IPS-15b (cell line): ENCODE results near the gene TMEM187.

ENCODE experiments used
- H3K27me3 ChIP-seq: one replicate; pipeline ENCODE4 v1.6.1; 2013; ENCODE audit warnings: low read length; ENCODE audit not compliant: control insufficient read depth, insufficient read depth
- H3K36me3 ChIP-seq: one replicate; pipeline ENCODE4 v1.6.1; 2013; ENCODE audit warnings: low read length; ENCODE audit not compliant: control insufficient read depth, insufficient read depth
- H3K4me1 ChIP-seq: one replicate; pipeline ENCODE4 v1.6.1; 2013; ENCODE audit warnings: mild to moderate bottlenecking, low read length; ENCODE audit not compliant: control insufficient read depth, insufficient read depth
- H3K4me3 ChIP-seq: one replicate; pipeline ENCODE4 v1.5.1; 2013; ENCODE audit warnings: low read depth, low read length
- H3K9ac ChIP-seq: one replicate; pipeline ENCODE4 v1.6.1; 2013; ENCODE audit warnings: low read depth, mild to moderate bottlenecking, low read length
- H3K9me3 ChIP-seq: one replicate; pipeline ENCODE4 v1.6.1; 2013; ENCODE audit warnings: mild to moderate bottlenecking, low read length; ENCODE audit not compliant: control insufficient read depth, insufficient read depth

TMEM187 gene

DNA sequence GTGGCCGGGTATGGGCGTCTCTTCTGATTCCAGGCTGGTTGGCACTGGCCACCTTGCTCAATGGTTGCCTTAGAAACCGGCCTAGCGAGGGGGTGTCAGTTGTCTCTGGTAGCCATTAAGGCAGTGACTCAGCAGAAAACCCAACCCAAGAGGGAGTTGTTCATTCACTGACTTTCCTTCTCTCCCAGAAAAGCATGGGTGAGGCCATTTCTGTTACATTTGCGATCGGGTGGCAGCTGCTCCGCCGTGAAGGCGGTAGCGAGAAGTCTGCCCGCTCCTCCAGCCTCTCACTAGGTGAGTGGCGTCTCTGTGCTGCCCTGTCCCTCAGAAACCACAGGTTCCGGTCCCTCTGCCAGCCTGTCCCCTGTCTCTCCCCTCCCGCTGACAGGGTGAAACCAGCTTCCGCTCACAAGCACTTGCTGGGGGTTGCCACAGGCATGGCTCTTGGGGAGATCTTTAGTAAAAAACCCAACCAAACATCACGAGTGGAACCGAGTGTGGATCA lies 29.7 kb downstream of the TMEM187 start:
- no peaks in the 10 kb centered on the region for H3K9me3 ChIP-seq
- no peaks in the 10 kb centered on the region for H3K36me3 ChIP-seq
- no peaks in the 10 kb centered on the region for H3K4me1 ChIP-seq
- no peaks in the 10 kb centered on the region for H3K27me3 ChIP-seq
- no peak overlapping the region for H3K9ac ChIP-seq
- H3K4me3 ChIP-seq: no peak overlapping the region

DNA sequence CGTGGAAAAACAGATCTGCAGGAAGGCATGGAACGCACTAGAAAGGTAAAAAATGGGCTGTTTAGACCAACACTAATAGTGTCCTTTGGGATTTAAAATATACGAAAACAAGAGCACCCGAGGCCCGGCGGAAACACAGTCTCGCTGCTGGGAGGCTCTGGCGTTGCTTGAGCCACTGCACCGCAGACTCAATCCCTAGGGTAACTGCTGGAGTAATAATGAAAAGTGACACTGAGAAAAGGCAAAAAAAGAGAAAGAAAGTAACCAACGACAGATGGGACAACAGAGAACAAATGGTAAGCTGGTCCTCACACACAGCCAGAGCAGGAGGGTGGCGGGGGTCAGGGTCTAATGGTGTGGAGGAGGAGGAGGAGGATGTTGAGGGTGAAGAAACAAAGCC lies 31.8 kb downstream of the TMEM187 start:
- H3K4me1 ChIP-seq: no peaks in the 10 kb centered on the region
- no peak overlapping the region for H3K9ac ChIP-seq
- H3K9me3 ChIP-seq: no peaks in the 10 kb centered on the region
- H3K4me3 ChIP-seq: no peak overlapping the region
- no peaks in the 10 kb centered on the region for H3K36me3 ChIP-seq
- H3K27me3 ChIP-seq: no peaks in the 10 kb centered on the region

DNA sequence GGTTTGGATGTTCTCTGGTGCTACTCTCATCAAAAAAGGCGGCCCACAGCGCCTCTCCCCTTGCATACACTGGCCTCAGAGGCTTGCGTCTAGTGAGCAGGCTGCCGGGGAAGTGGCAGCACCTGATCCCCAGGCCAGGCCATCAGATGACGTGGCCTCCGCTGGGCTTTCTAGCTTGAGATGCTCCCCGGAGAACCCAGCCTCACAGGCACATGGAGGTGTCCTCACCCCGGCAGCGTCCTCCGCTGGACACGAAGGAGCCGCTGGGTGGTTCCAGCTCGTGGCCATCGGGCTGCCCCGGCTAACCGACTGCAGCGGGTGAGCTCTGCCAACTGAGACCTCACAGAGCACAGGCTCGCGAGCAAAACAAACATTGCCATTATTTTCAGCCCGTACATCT lies 34.4 kb downstream of the TMEM187 start:
- H3K4me3 ChIP-seq: no peak overlapping the region
- no peaks in the 10 kb centered on the region for H3K36me3 ChIP-seq
- H3K9me3 ChIP-seq: no peaks in the 10 kb centered on the region
- no peaks in the 10 kb centered on the region for H3K27me3 ChIP-seq
- no peaks in the 10 kb centered on the region for H3K4me1 ChIP-seq
- H3K9ac ChIP-seq: no peak overlapping the region

DNA sequence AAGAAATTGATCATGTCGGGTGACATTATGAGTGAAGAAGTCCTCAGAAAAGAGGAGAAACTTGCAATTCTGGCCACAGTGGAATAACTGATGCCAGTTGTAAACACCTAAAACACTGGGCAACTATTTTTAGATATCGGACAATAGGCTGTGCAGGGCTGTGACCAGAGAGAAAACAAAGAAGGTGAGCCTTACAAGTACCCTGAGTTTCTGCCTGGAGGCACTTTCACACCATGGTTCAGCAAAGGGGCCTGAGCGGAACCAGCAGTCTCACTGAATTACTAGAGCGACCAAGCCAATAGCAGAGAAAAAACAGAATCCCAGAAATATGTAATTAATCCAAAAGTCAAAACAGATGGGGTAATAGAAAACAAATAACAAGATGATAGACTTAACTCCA lies 36.0 kb downstream of the TMEM187 start:
- H3K4me1 ChIP-seq: no peaks in the 10 kb centered on the region
- no peaks in the 10 kb centered on the region for H3K27me3 ChIP-seq
- H3K9ac ChIP-seq: no peak overlapping the region
- no peaks in the 10 kb centered on the region for H3K9me3 ChIP-seq
- H3K36me3 ChIP-seq: no peaks in the 10 kb centered on the region
- no peak overlapping the region for H3K4me3 ChIP-seq

DNA sequence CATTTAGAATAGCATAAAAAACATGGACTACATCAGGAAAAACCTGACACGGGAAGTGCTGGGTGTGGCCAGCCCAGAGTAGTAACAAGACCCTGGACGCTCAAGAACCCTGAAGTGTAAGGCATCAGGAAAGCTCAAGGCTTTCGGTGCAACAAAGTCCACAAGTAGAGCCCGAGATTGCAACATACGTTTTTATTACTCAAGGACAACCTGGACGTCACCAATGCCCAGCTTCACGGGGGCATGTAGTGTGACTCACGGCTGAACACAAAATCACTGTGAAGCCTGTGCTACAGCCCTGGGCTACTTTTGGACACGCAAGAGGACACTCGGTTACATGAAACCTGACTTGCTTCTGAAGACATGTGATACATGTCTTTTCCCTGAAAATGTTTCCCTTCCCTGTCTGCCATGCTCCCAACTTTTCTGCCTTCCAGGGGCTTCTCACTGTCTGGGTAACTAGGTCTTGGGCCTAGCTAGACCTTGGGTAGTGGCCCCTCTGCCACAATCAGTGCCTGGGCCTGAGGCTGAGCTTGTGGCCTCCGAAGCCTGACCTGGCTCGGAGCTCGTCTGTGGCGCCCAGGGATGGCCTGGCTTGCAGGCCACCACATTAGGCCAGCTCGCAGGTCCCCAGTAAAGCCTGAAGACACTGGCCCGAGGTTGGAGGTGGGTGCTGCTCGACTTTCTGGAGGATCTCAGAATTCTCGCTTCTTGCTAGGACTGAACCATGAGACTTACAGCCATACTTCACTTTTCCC lies 38.0 kb downstream of the TMEM187 start:
- H3K9me3 ChIP-seq: no peaks in the 10 kb centered on the region
- H3K27me3 ChIP-seq: no peaks in the 10 kb centered on the region
- no peaks in the 10 kb centered on the region for H3K4me1 ChIP-seq
- H3K36me3 ChIP-seq: peaks cover 3% of the 10 kb centered on the region
- H3K9ac ChIP-seq: no peak overlapping the region
- H3K4me3 ChIP-seq: no peak overlapping the region

DNA sequence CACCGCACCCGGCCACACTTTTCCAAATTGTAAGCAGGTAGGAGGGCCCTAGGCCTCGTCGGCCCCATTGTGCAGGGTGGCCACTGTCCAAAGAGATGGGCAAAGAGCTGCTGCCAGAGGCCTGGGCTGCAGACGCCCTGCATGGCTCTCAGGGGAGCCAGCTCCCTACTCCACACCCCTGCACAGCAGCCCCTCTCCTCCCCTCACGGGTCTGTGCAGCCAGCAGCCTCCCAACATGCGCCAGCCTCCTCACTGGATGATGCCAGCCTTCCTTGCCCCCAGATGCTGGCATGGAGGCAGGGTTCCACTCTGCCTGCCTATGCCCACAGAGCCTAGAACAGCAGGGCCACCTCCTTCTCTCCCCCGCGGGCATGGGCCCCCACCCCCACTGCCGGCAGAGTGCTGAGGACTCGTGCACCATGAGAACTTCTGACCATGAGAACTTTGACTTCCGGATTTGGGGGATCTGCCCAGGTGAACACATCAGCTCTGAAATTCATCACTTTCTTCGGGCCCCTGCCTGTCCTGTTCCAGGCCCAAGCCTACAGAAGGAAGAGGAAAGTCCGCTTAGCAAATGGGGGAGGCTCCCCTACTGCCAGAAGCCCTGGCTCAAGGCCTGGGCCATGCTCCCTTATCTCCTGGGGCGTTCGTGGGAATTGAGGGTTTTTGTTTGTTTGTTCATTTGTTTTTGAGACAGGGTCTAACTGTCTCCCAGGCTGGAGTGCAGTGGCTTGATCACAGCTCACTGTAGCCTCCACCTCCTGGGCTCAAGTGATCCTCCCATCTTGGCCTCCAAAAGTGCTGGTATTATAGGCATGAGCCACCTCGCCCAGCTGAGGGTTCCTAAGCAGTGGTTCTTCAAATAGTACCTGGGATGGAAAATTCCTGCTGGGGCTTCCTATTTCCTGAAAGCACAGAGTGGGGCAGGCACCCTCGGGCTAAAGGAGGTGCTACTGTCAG lies 39.1 kb downstream of the TMEM187 start:
- no peak overlapping the region for H3K4me3 ChIP-seq
- no peaks in the 10 kb centered on the region for H3K9me3 ChIP-seq
- peaks cover 6% of the 10 kb centered on the region for H3K36me3 ChIP-seq
- H3K27me3 ChIP-seq: no peaks in the 10 kb centered on the region
- no peak overlapping the region for H3K9ac ChIP-seq
- H3K4me1 ChIP-seq: no peaks in the 10 kb centered on the region

DNA sequence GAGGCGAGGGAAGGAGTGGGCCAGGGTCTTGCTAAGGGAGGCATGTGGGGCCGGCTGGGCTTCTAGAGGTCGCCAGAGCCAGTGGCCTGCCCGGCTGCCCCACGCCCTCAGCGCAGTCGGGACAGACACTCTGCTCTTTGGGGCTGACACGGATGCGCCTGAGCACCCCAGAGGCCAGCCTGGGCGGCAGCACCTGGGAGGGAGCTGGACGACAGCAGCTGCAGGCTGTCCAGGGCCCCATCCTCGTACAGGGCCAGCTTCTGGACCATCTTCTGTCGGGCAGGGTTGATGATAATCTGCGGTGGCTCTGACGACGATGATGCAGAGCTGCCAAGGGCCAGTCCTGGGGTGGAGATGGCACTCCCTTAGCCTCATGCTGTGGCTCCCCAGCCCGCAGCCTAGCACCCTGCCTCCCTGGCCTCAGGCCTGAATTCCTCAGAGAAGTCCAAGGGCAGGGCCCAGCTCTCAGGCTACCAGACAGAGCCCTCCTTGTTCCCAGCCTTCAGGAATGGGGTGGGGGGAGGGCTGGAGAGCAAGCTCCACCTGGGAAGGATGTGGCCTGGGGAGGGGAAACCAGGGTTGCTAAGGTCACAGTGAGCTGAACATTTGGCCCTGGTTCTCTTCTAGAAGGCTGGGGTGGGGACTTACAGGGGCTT lies 39.9 kb downstream of the TMEM187 start:
- Histone ChIP-seq H3K9ac (no peak overlapping the region), H3K27me3 (no peaks in the 10 kb centered on the region), H3K36me3 (peaks cover 9% of the 10 kb centered on the region), H3K9me3 (no peaks in the 10 kb centered on the region), H3K4me1 (no peaks in the 10 kb centered on the region), H3K4me3 (no peak overlapping the region)

DNA sequence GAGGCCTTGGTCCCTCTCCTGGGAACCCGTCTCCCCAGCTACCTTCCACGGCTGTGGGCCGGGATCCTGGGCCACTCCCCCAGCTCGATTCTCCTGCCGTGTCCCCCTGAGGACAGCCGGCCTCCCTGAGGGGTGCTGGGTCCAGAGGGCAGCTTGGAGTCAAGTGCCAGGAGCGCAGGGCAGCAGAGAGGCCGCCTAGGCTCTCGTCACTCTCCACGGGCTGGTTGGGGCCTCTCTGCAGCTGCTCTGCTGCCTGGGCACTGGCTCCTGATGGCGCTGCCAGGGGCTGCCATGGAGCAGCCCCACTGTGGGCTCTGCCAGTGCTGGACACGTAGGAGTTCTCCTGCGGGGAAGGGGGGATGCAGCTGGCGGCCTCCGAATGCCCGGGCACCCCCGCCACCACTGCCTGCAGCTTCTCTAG lies 40.5 kb downstream of the TMEM187 start:
- Histone ChIP-seq H3K9ac (no peak overlapping the region), H3K36me3 (peaks cover 13% of the 10 kb centered on the region), H3K9me3 (no peaks in the 10 kb centered on the region), H3K4me3 (no peak overlapping the region), H3K4me1 (no peaks in the 10 kb centered on the region), H3K27me3 (no peaks in the 10 kb centered on the region)

DNA sequence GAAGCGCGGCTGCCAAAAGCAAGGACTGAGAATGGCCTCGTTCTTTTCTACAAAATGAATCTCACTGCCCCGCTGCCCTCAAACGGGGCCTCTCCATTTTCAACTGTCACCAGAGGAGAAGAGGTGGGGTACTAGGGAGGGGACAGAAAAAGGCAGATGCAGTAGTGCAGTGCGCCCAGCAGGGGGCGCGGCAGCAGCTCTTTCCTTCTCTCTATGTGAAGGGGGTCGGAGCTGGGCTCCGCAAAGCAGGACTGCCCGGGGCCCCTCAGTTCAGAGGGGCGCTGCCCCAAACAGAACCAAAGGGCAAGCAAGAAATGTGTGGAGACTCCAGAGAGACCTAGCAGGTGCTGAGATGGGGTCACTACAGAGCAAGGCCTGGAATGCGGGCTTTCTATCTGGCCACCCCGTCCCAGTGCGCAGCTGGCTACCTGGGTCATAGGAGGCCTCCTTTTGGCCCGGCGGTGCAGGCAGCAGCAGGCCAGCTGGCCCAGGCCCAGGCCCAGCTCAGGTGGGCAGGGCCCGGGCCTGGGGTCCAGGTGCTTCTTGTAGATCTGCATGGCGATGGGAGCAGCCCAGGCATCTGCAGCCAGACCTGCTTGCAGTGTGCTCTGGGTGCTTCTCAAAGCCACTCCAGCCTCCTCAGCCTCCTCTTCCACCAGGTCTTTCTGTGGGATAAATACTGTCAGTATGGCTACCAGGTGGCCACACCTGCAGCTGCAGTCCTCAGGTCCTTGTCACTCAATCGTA lies 41.2 kb downstream of the TMEM187 start:
- H3K9ac ChIP-seq: no peak overlapping the region
- H3K36me3 ChIP-seq: peaks cover 16% of the 10 kb centered on the region
- H3K9me3 ChIP-seq: no peaks in the 10 kb centered on the region
- H3K27me3 ChIP-seq: no peaks in the 10 kb centered on the region
- no peak overlapping the region for H3K4me3 ChIP-seq
- H3K4me1 ChIP-seq: no peaks in the 10 kb centered on the region

DNA sequence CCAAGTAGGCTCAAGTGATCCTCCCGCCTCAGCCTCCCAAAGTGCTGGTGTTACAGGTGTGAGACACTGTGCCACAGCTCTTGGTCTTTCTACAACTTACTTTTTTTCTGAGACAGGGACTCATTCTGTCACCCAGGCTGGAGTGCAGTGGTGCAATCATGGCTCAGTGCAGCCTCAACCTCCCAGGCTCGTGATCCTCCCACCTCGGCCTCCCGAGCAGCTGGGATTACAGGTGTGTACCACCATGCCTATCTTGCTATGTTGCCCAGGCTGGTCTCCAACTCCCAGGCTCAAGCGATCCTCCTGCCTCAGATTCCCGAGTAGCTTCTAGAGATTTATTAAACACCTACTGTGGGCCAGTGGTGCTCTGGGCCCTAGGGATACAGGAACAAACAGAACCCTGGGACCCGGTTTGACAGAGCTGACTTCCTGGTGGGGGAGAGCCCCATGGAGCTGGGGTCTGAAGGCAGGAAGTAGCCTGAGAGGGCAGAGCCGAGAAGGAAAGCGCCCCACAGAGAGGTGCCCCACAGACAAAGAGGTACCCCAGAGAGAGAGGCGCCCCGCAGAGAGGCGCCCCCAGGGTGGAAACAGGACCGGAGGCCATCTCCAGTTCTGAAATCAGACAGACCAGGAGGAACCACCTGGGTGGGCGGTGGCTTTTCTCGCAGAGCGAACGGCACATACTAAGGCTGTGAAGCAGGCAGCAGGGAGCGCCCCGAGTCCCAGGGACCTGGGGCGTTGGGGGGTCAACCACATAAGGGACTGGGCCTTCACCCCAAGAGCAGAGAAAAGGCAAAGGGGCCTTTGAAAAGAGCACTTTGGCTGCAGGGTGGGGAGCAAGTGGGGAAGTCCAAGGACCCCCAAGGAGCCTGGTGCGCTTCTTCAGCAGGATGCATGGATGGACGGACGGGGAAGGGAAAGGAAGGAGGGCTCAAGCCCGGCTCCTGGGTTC lies 42.2 kb downstream of the TMEM187 start:
- Histone ChIP-seq H3K4me1 (no peaks in the 10 kb centered on the region), H3K9me3 (no peaks in the 10 kb centered on the region), H3K36me3 (peaks cover 16% of the 10 kb centered on the region), H3K4me3 (no peak overlapping the region), H3K27me3 (no peaks in the 10 kb centered on the region), H3K9ac (no peak overlapping the region)
